Measurements from ENCODE around the gene NRN1. TPM values are rescaled to one million over a fixed set of nuclear protein-coding genes. Genes with fewer than 3 reads are reported as not detected.

NRN1 gene
- total RNA-seq, 1 donor from 2014 or later = 48.5 TPM

DNA sequence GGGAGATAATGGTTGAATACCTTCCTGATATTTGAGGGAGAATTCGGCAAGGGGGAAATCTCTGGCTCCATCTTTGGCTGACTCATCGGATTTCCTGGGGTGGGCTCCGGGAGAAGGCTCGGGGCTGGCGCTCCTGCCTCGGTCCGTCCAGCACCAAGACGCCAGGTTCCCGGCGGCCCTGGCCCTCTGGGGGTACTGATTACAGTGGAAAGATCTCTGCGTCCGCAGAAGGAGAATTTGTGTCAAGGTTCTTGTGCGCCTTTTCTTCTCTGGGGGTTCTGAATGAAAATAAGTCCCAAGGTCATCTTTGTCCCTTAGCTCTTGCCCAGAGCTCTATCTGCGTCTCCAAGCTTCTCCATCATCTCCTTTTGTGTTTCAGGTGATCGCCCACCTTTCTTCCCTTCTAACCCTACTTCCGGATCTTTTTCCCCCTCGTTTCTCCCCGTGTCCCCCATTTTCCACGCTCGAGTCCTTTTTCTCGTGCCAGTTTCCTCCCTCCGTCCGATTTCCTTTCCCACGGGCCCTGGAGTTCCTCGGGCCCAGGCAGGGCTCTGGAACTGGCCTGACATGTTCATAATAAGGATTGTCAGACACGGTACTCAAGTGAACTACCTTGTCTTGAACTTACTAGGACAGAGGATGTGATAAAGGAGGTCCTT is 11.6 kb downstream of the NRN1 start:
- Mint-ChIP-seq H3K27me3 (ENCODE audit: unreplicated experiment) (peaks cover 26% of the 10 kb centered on the region), H3K4me1 (ENCODE audit: low read depth, unreplicated experiment) (peaks cover 37% of the 10 kb centered on the region), H3K4me3 (ENCODE audit: unreplicated experiment) (peak overlapping the region; percentile 92), H3K36me3 (ENCODE audit: unreplicated experiment) (peaks cover 17% of the 10 kb centered on the region), H3K27ac (ENCODE audit: unreplicated experiment) (no peak overlapping the region), H3K9me3 (ENCODE audit: unreplicated experiment) (peaks cover 29% of the 10 kb centered on the region)
- DNase-seq = no peak
- TF ChIP-seq, protein P1, sequence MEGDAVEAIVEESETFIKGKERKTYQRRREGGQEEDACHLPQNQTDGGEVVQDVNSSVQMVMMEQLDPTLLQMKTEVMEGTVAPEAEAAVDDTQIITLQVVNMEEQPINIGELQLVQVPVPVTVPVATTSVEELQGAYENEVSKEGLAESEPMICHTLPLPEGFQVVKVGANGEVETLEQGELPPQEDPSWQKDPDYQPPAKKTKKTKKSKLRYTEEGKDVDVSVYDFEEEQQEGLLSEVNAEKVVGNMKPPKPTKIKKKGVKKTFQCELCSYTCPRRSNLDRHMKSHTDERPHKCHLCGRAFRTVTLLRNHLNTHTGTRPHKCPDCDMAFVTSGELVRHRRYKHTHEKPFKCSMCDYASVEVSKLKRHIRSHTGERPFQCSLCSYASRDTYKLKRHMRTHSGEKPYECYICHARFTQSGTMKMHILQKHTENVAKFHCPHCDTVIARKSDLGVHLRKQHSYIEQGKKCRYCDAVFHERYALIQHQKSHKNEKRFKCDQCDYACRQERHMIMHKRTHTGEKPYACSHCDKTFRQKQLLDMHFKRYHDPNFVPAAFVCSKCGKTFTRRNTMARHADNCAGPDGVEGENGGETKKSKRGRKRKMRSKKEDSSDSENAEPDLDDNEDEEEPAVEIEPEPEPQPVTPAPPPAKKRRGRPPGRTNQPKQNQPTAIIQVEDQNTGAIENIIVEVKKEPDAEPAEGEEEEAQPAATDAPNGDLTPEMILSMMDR (IDR thresholded peaks at IDR 0.05; ENCODE audit: partially characterized antibody, unreplicated experiment) = no peak

DNA sequence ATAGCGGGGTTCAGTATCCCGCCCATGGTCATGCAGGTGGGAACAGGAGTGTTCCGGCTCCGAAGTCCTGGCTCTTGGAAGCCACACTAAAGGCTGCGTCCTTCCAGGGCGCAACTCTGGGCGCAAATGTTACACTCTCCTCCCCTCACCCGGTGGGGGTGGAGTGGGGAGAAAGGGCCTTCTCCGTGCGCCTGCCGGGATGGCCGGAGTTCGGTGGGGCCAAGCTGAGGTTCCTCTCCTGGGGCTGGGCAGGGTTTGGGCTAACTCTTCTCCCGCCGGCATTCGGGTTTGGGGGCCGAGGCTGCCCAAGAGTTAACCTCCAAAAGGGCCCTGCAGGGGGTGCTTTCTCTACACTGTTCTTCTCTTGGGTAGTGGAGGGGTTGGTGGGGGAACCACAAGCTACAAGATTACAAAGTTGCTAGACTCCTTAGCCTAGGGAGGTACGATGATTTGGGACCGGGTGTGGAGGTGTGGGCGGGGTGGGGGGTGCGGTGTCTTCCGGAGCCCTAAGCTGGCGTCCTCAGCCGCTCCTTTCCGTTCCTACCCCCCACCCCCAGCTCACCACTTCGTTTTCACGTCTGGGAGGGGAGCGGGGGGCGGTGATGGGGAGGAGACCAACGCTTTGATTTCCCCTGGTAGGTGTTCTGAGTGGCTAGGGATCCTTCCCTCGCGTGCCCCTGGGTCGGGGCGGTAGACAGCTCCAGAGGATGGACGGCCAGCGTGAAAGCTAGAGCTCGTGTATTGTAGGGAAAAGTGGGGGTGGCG is 12.3 kb downstream of the NRN1 start:
- Mint-ChIP-seq H3K27ac (ENCODE audit: unreplicated experiment) (peak overlapping the region; percentile 3), H3K4me3 (ENCODE audit: unreplicated experiment) (peak overlapping the region; percentile 39), H3K27me3 (ENCODE audit: unreplicated experiment) (peaks cover 20% of the 10 kb centered on the region), H3K9me3 (ENCODE audit: unreplicated experiment) (peaks cover 23% of the 10 kb centered on the region), H3K36me3 (ENCODE audit: unreplicated experiment) (peaks cover 17% of the 10 kb centered on the region), H3K4me1 (ENCODE audit: low read depth, unreplicated experiment) (peaks cover 36% of the 10 kb centered on the region)
- DNase-seq = peak; percentile 17
- TF ChIP-seq, protein P1 (IDR thresholded peaks at IDR 0.05; ENCODE audit: partially characterized antibody, unreplicated experiment) = no peak

DNA sequence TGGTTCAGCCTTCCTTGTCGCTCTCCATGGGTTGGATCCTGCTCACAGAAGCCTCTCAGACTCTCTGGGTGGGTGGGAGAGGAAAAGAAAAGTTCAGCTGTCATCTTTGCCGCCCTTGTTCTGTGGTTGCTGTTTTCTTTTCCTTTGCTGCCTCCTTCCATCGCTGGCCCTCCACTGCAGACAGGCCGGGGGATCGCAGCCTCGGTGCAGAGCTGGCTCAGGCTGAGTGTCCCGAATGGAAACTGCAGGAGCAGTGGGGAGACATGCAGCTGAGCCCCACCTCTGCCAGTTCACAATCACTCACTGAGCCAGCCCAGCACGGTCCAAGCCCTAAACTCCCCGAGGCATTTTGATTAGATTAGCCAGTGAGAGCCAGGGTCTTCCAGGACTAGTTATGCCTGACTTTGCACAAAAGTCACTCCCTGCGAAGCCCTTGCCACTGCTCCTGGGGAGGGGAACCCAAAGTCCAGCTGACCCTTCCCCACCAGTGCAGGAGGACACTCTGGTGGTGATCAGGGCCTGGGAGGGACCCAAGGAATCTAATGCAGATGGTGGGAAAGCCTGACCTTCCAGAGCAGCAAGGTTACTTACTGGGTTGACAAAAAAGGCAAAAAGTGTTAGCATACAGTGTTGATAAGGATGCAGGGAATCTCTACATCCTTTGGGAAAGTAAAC is 14.0 kb downstream of the NRN1 start:
- TF ChIP-seq, protein P1 (IDR thresholded peaks at IDR 0.05; ENCODE audit: partially characterized antibody, unreplicated experiment) = no peak
- peak; percentile 42 for DNase-seq
- peaks cover 31% of the 10 kb centered on the region for H3K4me1 Mint-ChIP-seq (ENCODE audit: low read depth, unreplicated experiment)
- H3K27ac Mint-ChIP-seq (ENCODE audit: unreplicated experiment) = no peak overlapping the region
- no peak overlapping the region for H3K4me3 Mint-ChIP-seq (ENCODE audit: unreplicated experiment)
- peaks cover 15% of the 10 kb centered on the region for H3K9me3 Mint-ChIP-seq (ENCODE audit: unreplicated experiment)
- H3K36me3 Mint-ChIP-seq (ENCODE audit: unreplicated experiment) = peaks cover 17% of the 10 kb centered on the region
- H3K27me3 Mint-ChIP-seq (ENCODE audit: unreplicated experiment) = peaks cover 15% of the 10 kb centered on the region

DNA sequence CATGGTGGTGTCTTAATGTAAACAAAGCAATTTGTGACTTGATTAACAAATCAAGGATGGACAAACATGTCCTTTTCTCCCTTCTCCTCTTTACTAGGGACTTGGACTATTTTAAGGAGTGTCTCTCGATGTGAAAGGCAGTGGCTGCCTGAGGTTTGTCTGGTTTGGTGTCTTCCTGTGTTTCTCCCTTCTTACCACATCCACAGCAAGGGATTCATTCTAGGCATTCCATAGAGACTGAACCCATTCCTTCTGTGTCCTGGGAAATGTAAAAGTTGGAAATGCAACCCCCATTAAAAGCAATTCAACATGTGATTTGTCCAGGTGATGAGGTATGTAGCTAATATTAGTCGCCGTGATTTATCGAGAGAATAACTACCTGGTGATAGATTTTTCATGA is 15.9 kb downstream of the NRN1 start:
- Mint-ChIP-seq H3K9me3 (ENCODE audit: unreplicated experiment) (peaks cover 10% of the 10 kb centered on the region), H3K4me1 (ENCODE audit: low read depth, unreplicated experiment) (peaks cover 22% of the 10 kb centered on the region), H3K4me3 (ENCODE audit: unreplicated experiment) (no peak overlapping the region), H3K27ac (ENCODE audit: unreplicated experiment) (no peak overlapping the region), H3K36me3 (ENCODE audit: unreplicated experiment) (peaks cover 16% of the 10 kb centered on the region), H3K27me3 (ENCODE audit: unreplicated experiment) (peaks cover 14% of the 10 kb centered on the region)
- TF ChIP-seq, protein P1 (IDR thresholded peaks at IDR 0.05; ENCODE audit: partially characterized antibody, unreplicated experiment) = no peak
- no peak for DNase-seq

Measured in glutamatergic neuron (in vitro differentiated cells).